Ovary (tissue), 3 donors: ENCODE results near the gene MORN4.

Experiments used
- EP300 ChIP-seq: sonication (generic); formaldehyde crosslinking; IDR thresholded peaks from one replicate; pipeline ENCODE4 v1.6.1; 2017; ENCODE audit warnings: antibody characterized with exemption
- POLR2A ChIP-seq: fragments of 450-650 bp; IDR thresholded peaks from one replicate; pipeline ENCODE4 v1.6.1; 2017; ENCODE audit warnings: antibody characterized with exemption, mild to moderate bottlenecking, moderate library complexity
- TF ChIP-seq, protein P1 (sequence below), 3 donors: fragments of 450-650 bp in 2 of 3; fragments of 200-600 bp in 1 of 3; IDR thresholded peaks; one replicate each; pipeline versions ENCODE4 v1.5.1 to v1.8.0; 2016 to 2022; ENCODE audit warnings: antibody characterized with exemption in 3 of 3, mild to moderate bottlenecking in 1 of 3
- donor health status: DM: no; HTN: no; CAD: no.

GRCh38 chr10:97574374-97575126 is 58.8 kb downstream of the MORN4 start:
- TF ChIP-seq, protein P1, sequence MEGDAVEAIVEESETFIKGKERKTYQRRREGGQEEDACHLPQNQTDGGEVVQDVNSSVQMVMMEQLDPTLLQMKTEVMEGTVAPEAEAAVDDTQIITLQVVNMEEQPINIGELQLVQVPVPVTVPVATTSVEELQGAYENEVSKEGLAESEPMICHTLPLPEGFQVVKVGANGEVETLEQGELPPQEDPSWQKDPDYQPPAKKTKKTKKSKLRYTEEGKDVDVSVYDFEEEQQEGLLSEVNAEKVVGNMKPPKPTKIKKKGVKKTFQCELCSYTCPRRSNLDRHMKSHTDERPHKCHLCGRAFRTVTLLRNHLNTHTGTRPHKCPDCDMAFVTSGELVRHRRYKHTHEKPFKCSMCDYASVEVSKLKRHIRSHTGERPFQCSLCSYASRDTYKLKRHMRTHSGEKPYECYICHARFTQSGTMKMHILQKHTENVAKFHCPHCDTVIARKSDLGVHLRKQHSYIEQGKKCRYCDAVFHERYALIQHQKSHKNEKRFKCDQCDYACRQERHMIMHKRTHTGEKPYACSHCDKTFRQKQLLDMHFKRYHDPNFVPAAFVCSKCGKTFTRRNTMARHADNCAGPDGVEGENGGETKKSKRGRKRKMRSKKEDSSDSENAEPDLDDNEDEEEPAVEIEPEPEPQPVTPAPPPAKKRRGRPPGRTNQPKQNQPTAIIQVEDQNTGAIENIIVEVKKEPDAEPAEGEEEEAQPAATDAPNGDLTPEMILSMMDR (IDR thresholded peaks at IDR 0.05): no peak
- TF ChIP-seq POLR2A (no peak), EP300 (no peak)
